ENCODE results near the gene PCDHB5. TPM values are rescaled to one million over a fixed set of nuclear protein-coding genes. Genes with fewer than 3 reads are reported as not detected.
"Not testable (repeated sequence)": the region's sequence is repeated elsewhere in the genome, so short reads cannot be mapped to it uniquely, and the experiment has no call there.

Gene PCDHB5
- 3.1 TPM for total RNA-seq

- Histone ChIP-seq H3K27me3 (ENCODE audit: control insufficient read depth in 3 of 3, insufficient read depth in 3 of 3, low read length in 3 of 3) (no peaks in the 10 kb centered on the region), H3K27ac (ENCODE audit: low read depth, low read length) (no peak within 1 kb of the TSS), H3K9me3 (ENCODE audit: control insufficient read depth in 3 of 3, low read length in 3 of 3) (peaks cover 2 to 16% (median 6%) of the 10 kb centered on the region in 3 donors), H3K36me3 (ENCODE audit: control insufficient read depth in 3 of 3, insufficient read depth in 3 of 3, low read length in 3 of 3) (no peaks in the 10 kb centered on the region), H3K4me1 (ENCODE audit: control insufficient read depth in 3 of 3, insufficient read depth in 3 of 3, low read length in 3 of 3) (no peaks in the 10 kb centered on the region), H3K9ac (ENCODE audit: low read depth in 1 of 3, low read length in 3 of 3) (peak within 1 kb of the TSS; percentile 58 to 69 (median 58)), H3K4me3 (ENCODE audit: low read length in 3 of 3) (peak within 1 kb of the TSS; percentile 61 to 79 (median 69))
These were observed at the start of gene PCDHB5 for GRCh38 chr5:141135030-141135717. Gene PCDHB5, plus strand, starts transcription at chr5:141135206. Its CDS starts 229 bp downstream, at chr5:141135435.

- Histone ChIP-seq H3K9ac (ENCODE audit: low read depth in 1 of 3, low read length in 3 of 3) (peak within 1 kb of the TSS; percentile 20 to 62 (median 41)), H3K27ac (ENCODE audit: low read depth, low read length) (no peak within 1 kb of the TSS), H3K36me3 (ENCODE audit: control insufficient read depth in 3 of 3, insufficient read depth in 3 of 3, low read length in 3 of 3) (no peaks in the 10 kb centered on the region), H3K9me3 (ENCODE audit: control insufficient read depth in 3 of 3, low read length in 3 of 3) (peaks cover 2 to 10% (median 4%) of the 10 kb centered on the region in 3 donors), H3K4me3 (ENCODE audit: low read length in 3 of 3) (peak within 1 kb of the TSS; percentile 56 to 67 (median 57)), H3K27me3 (ENCODE audit: control insufficient read depth in 3 of 3, insufficient read depth in 3 of 3, low read length in 3 of 3) (peaks cover 0 to 7% (median 4%) of the 10 kb centered on the region in 3 donors), H3K4me1 (ENCODE audit: control insufficient read depth in 3 of 3, insufficient read depth in 3 of 3, low read length in 3 of 3) (peaks cover 0 to 2% (median 0%) of the 10 kb centered on the region in 3 donors)
These were observed 40.3 kb upstream of the PCDHB5 start, which contains the start of gene PCDHB2 for GRCh38 chr5:141094481-141095262. Gene PCDHB2, plus strand, starts transcription at chr5:141094615. Its CDS starts 176 bp downstream, at chr5:141094791.

GRCh38 chr5:141095263-141095641 lies 39.8 kb upstream of the PCDHB5 start:
- no peaks in the 10 kb centered on the region for H3K36me3 ChIP-seq (ENCODE audit: control insufficient read depth in 3 of 3, insufficient read depth in 3 of 3, low read length in 3 of 3)
- H3K4me3 ChIP-seq (ENCODE audit: low read length in 3 of 3): peak overlapping the region in 2 of 3 donors; percentile 31 to 56
- H3K27me3 ChIP-seq (ENCODE audit: control insufficient read depth in 3 of 3, insufficient read depth in 3 of 3, low read length in 3 of 3): peaks cover 0 to 7% (median 4%) of the 10 kb centered on the region in 3 donors
- H3K4me1 ChIP-seq (ENCODE audit: control insufficient read depth in 3 of 3, insufficient read depth in 3 of 3, low read length in 3 of 3): peaks cover 0 to 2% (median 0%) of the 10 kb centered on the region in 3 donors
- H3K27ac ChIP-seq (ENCODE audit: low read depth, low read length): no peak overlapping the region
- peaks cover 3 to 10% (median 8%) of the 10 kb centered on the region in 3 donors for H3K9me3 ChIP-seq (ENCODE audit: control insufficient read depth in 3 of 3, low read length in 3 of 3)
- peak overlapping the region in 1 of 3 donors; percentile 62 for H3K9ac ChIP-seq (ENCODE audit: low read depth in 1 of 3, low read length in 3 of 3)

GRCh38 chr5:141096181-141096580 lies 38.8 kb upstream of the PCDHB5 start:
- not testable (repeated sequence) for H3K36me3 ChIP-seq (ENCODE audit: control insufficient read depth in 3 of 3, insufficient read depth in 3 of 3, low read length in 3 of 3); H3K27me3 ChIP-seq (ENCODE audit: control insufficient read depth in 3 of 3, insufficient read depth in 3 of 3, low read length in 3 of 3); H3K4me1 ChIP-seq (ENCODE audit: control insufficient read depth in 3 of 3, insufficient read depth in 3 of 3, low read length in 3 of 3); H3K27ac ChIP-seq (ENCODE audit: low read depth, low read length); H3K9ac ChIP-seq (ENCODE audit: low read depth in 1 of 3, low read length in 3 of 3); H3K4me3 ChIP-seq (ENCODE audit: low read length in 3 of 3)
- H3K9me3 ChIP-seq (ENCODE audit: control insufficient read depth in 3 of 3, low read length in 3 of 3): peaks cover 10 to 16% (median 12%) of the 10 kb centered on the region in 3 donors

DNA sequence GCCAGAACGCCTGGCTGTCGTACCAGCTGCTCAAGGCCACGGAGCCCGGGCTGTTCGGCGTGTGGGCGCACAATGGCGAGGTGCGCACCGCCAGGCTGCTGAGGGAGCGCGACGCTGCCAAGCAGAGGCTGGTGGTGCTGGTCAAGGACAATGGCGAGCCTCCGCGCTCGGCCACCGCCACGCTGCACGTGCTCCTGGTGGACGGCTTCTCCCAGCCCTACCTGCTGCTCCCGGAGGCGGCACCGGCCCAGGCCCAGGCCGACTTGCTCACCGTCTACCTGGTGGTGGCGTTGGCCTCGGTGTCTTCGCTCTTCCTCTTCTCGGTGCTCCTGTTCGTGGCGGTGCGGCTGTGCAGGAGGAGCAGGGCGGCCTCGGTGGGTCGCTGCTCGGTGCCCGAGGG lies 38.4 kb upstream of the PCDHB5 start:
- H3K27me3 ChIP-seq (ENCODE audit: control insufficient read depth in 3 of 3, insufficient read depth in 3 of 3, low read length in 3 of 3); H3K27ac ChIP-seq (ENCODE audit: low read depth, low read length); H3K4me1 ChIP-seq (ENCODE audit: control insufficient read depth in 3 of 3, insufficient read depth in 3 of 3, low read length in 3 of 3); H3K9ac ChIP-seq (ENCODE audit: low read depth in 1 of 3, low read length in 3 of 3); H3K4me3 ChIP-seq (ENCODE audit: low read length in 3 of 3); H3K36me3 ChIP-seq (ENCODE audit: control insufficient read depth in 3 of 3, insufficient read depth in 3 of 3, low read length in 3 of 3): not testable (repeated sequence)
- H3K9me3 ChIP-seq (ENCODE audit: control insufficient read depth in 3 of 3, low read length in 3 of 3): peaks cover 10 to 20% (median 12%) of the 10 kb centered on the region in 3 donors

- Histone ChIP-seq H3K4me1 (ENCODE audit: control insufficient read depth in 3 of 3, insufficient read depth in 3 of 3, low read length in 3 of 3) (no peaks in the 10 kb centered on the region), H3K4me3 (ENCODE audit: low read length in 3 of 3) (peak within 1 kb of the TSS; percentile 58 to 66 (median 60)), H3K36me3 (ENCODE audit: control insufficient read depth in 3 of 3, insufficient read depth in 3 of 3, low read length in 3 of 3) (no peaks in the 10 kb centered on the region), H3K9me3 (ENCODE audit: control insufficient read depth in 3 of 3, low read length in 3 of 3) (peaks cover 7 to 20% (median 8%) of the 10 kb centered on the region in 3 donors), H3K27me3 (ENCODE audit: control insufficient read depth in 3 of 3, insufficient read depth in 3 of 3, low read length in 3 of 3) (peaks cover 0 to 6% (median 0%) of the 10 kb centered on the region in 3 donors), H3K9ac (ENCODE audit: low read depth in 1 of 3, low read length in 3 of 3) (peak within 1 kb of the TSS in 2 of 3 donors; percentile 42 to 54), H3K27ac (ENCODE audit: low read depth, low read length) (peak within 1 kb of the TSS; percentile 34)
These were observed 34.7 kb upstream of the PCDHB5 start, which contains the start of gene PCDHB3 for GRCh38 chr5:141100243-141100805. Gene PCDHB3, plus strand, starts transcription at chr5:141100473. Its CDS starts 177 bp downstream, at chr5:141100650.

- no peaks in the 10 kb centered on the region for H3K36me3 ChIP-seq (ENCODE audit: control insufficient read depth in 3 of 3, insufficient read depth in 3 of 3, low read length in 3 of 3)
- H3K27me3 ChIP-seq (ENCODE audit: control insufficient read depth in 3 of 3, insufficient read depth in 3 of 3, low read length in 3 of 3): peaks cover 0 to 6% (median 0%) of the 10 kb centered on the region in 3 donors
- peaks cover 2 to 16% (median 8%) of the 10 kb centered on the region in 3 donors for H3K9me3 ChIP-seq (ENCODE audit: control insufficient read depth in 3 of 3, low read length in 3 of 3)
- no peaks in the 10 kb centered on the region for H3K4me1 ChIP-seq (ENCODE audit: control insufficient read depth in 3 of 3, insufficient read depth in 3 of 3, low read length in 3 of 3)
- no peak overlapping the region for H3K27ac ChIP-seq (ENCODE audit: low read depth, low read length)
- peak overlapping the region in 1 of 3 donors; percentile 42 for H3K9ac ChIP-seq (ENCODE audit: low read depth in 1 of 3, low read length in 3 of 3)
- H3K4me3 ChIP-seq (ENCODE audit: low read length in 3 of 3): peak overlapping the region; percentile 58 to 66 (median 60)
These were observed 33.9 kb upstream of the PCDHB5 start for GRCh38 chr5:141101059-141101458.

GRCh38 chr5:141102070-141102469 lies 32.9 kb upstream of the PCDHB5 start:
- H3K36me3 ChIP-seq (ENCODE audit: control insufficient read depth in 3 of 3, insufficient read depth in 3 of 3, low read length in 3 of 3); H3K4me3 ChIP-seq (ENCODE audit: low read length in 3 of 3); H3K27me3 ChIP-seq (ENCODE audit: control insufficient read depth in 3 of 3, insufficient read depth in 3 of 3, low read length in 3 of 3); H3K27ac ChIP-seq (ENCODE audit: low read depth, low read length); H3K9ac ChIP-seq (ENCODE audit: low read depth in 1 of 3, low read length in 3 of 3); H3K4me1 ChIP-seq (ENCODE audit: control insufficient read depth in 3 of 3, insufficient read depth in 3 of 3, low read length in 3 of 3): not testable (repeated sequence)
- H3K9me3 ChIP-seq (ENCODE audit: control insufficient read depth in 3 of 3, low read length in 3 of 3): peaks cover 2 to 16% (median 8%) of the 10 kb centered on the region in 3 donors

DNA sequence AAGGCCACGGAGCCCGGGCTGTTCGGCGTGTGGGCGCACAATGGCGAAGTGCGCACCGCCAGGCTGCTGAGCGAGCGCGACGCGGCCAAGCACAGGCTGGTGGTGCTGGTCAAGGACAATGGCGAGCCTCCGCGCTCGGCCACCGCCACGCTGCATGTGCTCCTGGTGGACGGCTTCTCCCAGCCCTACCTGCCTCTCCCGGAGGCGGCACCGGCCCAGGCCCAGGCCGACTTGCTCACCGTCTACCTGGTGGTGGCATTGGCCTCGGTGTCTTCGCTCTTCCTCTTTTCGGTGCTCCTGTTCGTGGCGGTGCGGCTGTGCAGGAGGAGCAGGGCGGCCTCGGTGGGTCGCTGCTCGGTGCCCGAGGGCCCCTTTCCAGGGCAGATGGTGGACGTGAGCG lies 32.5 kb upstream of the PCDHB5 start:
- H3K36me3 ChIP-seq (ENCODE audit: control insufficient read depth in 3 of 3, insufficient read depth in 3 of 3, low read length in 3 of 3); H3K4me3 ChIP-seq (ENCODE audit: low read length in 3 of 3); H3K27me3 ChIP-seq (ENCODE audit: control insufficient read depth in 3 of 3, insufficient read depth in 3 of 3, low read length in 3 of 3); H3K4me1 ChIP-seq (ENCODE audit: control insufficient read depth in 3 of 3, insufficient read depth in 3 of 3, low read length in 3 of 3); H3K9ac ChIP-seq (ENCODE audit: low read depth in 1 of 3, low read length in 3 of 3); H3K27ac ChIP-seq (ENCODE audit: low read depth, low read length): not testable (repeated sequence)
- H3K9me3 ChIP-seq (ENCODE audit: control insufficient read depth in 3 of 3, low read length in 3 of 3): peaks cover 2 to 16% (median 8%) of the 10 kb centered on the region in 3 donors

Data from skeletal muscle tissue (tissue), 4 donors.